ENCODE measurements around the gene TUBB8B.
"Not testable (repeated sequence)": the region's sequence is repeated elsewhere in the genome, so short reads cannot be mapped to it uniquely, and the experiment has no call there.

DNA sequence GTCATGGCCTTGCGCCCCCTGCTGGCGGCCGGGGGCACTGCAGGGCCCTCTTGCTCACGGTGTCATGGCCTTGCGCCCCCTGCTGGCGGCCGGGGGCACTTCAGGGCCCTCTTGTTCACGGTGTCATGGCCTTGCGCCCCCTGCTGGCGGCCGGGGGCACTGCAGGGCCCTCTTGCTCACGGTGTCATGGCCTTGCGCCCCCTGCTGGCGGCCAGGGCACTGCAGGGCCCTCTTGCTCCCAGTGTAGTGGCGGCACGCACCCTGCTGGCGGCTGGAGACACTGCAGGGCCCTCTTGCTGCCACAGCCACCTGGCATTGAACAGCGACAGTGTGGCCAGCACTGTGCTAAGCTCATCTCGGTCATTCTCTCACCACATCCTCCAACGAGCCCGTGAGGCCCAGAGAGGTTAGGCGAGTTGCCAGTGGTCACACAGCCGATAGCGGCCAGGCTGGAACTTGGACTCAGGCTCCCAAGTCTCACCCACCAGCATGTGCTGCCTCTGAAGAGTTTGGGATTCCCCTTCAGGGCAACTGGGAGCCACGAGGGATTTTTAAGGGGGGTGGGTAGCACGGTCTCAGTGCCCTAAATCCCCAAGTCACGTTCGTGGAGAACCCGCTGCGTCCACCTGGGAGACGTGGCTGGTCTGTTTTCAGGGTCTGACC is 48.0 kb upstream of the TUBB8B start:
- not testable (repeated sequence) for TF ChIP-seq CTCF (conservative IDR thresholded peaks at IDR 0.05; ENCODE audit: low read depth, low read length); EZH2 (IDR thresholded peaks at IDR 0.05; ENCODE audit: low read length, unreplicated experiment); EZH2phosphoT487 (IDR thresholded peaks at IDR 0.05; ENCODE audit: borderline replicate concordance, low read length)
